Smooth muscle cell (in vitro differentiated cells): Measurements from ENCODE around the gene RFX2. TPM values are rescaled to one million over a fixed set of nuclear protein-coding genes. Genes with fewer than 3 reads are reported as not detected.

Source experiments
- DNase-seq: peaks from one replicate; lab custom pipeline; 2025; ENCODE audit not compliant: unreplicated experiment; lab: John Stamatoyannopoulos, UW
- H2AFZ ChIP-seq: fragments of 200-600 bp; sonication (generic); 2 replicates; pipeline ENCODE4 v1.6.0; 2016; ENCODE audit warnings: antibody characterized with exemption, low read depth, mild to moderate bottlenecking
- H3F3A ChIP-seq: fragments of 200-600 bp; sonication (generic); 2 replicates; pipeline ENCODE4 v1.6.0; 2017; ENCODE audit warnings: antibody characterized with exemption, low read depth
- H3K27ac ChIP-seq: fragments of 200-600 bp; sonication (generic); 2 replicates; pipeline ENCODE4 v1.5.1; 2016; ENCODE audit warnings: low read depth, mild to moderate bottlenecking
- H3K27me3 ChIP-seq: fragments of 200-600 bp; sonication (generic); 2 replicates; pipeline ENCODE4 v1.6.1; 2016; ENCODE audit warnings: low read depth, mild to moderate bottlenecking
- H3K36me3 ChIP-seq: fragments of 200-600 bp; sonication (generic); 2 replicates; pipeline ENCODE4 v1.5.1; 2016; ENCODE audit warnings: low read depth
- H3K4me1 ChIP-seq: fragments of 200-600 bp; sonication (generic); 2 replicates; pipeline ENCODE4 v1.5.1; 2016; ENCODE audit warnings: low read depth
- H3K4me2 ChIP-seq: fragments of 200-600 bp; sonication (generic); 2 replicates; pipeline ENCODE4 v1.6.0; 2016; ENCODE audit warnings: mild to moderate bottlenecking
- H3K4me3 ChIP-seq: fragments of 200-600 bp; sonication (generic); 2 replicates; pipeline ENCODE4 v1.5.1; 2016; ENCODE audit warnings: mild to moderate bottlenecking
- H3K79me2 ChIP-seq: fragments of 200-600 bp; sonication (generic); 2 replicates; pipeline ENCODE4 v1.6.0; 2016; ENCODE audit warnings: low read depth, mild to moderate bottlenecking
- H3K9ac ChIP-seq: fragments of 200-600 bp; sonication (generic); 2 replicates; pipeline ENCODE4 v1.6.0; 2016; ENCODE audit warnings: low read depth
- H3K9me3 ChIP-seq: fragments of 200-600 bp; sonication (generic); replicated peaks from 2 replicates; pipeline ENCODE4 v1.5.1; 2016; ENCODE audit warnings: low read depth
- H4K20me1 ChIP-seq: fragments of 200-600 bp; sonication (generic); 2 replicates; pipeline ENCODE4 v1.6.0; 2016; ENCODE audit warnings: low read depth
- WGBS: methylation state at CpG from one replicate; pipeline ENCODE4 v1.1.7; 2016; ENCODE audit warnings: low lambda C conversion rate; 5-methylcytosine and 5-hydroxymethylcytosine counted together
- polyA plus RNA-seq: library from polyadenylated mRNA; unstranded; fragments of >200 nt; fragmentation: Nextera tagmentation; extraction: Ambion mirVana; gene quantifications from 2 replicates; pipeline ENCODE4 v1.2.1, GENCODE V29; 2016
- total RNA-seq: library from RNA; depleted of rRNA; stranded (reverse); fragments of >200 nt; gene quantifications from 2 replicates; pipeline ENCODE4 v1.2.3, GENCODE V29; 2014
- TF ChIP-seq, protein P1 (sequence below): fragments of 200-600 bp; sonication (generic); IDR thresholded peaks from 2 replicates; pipeline ENCODE4 v1.5.1; 2017; ENCODE audit warnings: borderline replicate concordance, mild to moderate bottlenecking, antibody characterized with exemption; ENCODE audit not compliant: insufficient read depth, poor library complexity, severe bottlenecking

Gene RFX2
- total and polyA plus RNA-seq, 2 experiments from 2014 or later = 4.7 to 7.5 TPM

DNA sequence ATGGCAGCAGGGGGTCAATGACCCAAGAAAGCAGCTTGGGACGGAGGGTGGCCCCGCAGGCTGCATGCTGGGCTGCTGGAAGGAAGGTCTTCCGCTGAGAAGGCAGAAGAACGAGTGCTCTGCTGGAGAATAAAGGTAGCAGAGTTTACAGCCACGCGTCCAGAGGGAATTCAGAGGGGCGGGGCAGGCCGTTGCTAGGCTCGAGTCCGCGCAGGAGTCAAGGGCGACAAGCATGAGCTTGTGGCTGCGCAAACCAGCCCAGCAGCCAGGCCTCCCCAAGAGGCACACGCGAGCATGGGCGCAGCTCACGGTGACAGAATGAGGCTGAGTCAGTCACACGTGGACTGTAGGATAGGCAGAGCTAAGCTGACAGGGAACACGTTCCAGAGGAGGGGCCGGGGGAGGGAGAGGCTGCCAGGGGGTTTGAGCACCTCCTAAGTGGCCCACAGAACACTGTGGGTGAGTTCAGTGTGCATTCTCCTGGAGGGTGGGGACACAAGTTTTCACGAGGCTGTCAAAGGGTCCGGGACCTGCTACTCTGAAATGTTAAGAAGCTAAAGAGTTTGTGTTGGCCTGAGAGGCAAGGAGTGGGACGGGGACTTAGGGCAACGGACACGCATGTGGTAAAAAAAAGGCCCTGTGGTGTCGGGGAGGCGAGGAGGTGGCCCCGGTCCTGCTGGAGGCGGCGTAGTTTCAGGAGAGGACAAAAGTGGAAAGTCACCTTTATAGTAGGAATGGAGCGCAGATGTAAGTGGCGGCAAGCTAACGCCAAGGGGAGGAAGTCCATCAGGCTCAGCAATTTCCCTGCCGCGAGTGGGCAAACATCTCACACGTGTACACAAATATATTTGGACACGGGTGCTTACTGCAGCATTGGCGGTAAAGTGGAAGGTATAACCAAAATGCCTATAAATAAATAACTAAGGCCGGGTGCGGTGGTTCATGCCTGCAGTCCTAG is 17.7 kb downstream of the RFX2 start:
- Histone ChIP-seq H4K20me1 (no peaks in the 10 kb centered on the region), H3K79me2 (no peaks in the 10 kb centered on the region), H3K9me3 (no peaks in the 10 kb centered on the region), H3K9ac (peak overlapping the region; percentile 66), H3F3A (no peaks in the 10 kb centered on the region), H3K27me3 (no peaks in the 10 kb centered on the region), H3K4me1 (peaks cover 14% of the 10 kb centered on the region), H3K36me3 (no peaks in the 10 kb centered on the region), H3K4me2 (peak overlapping the region; percentile 83), H2AFZ (peak overlapping the region; percentile 35), H3K27ac (peak overlapping the region; percentile 87), H3K4me3 (peak overlapping the region; percentile 32)
- peak; percentile 57 for DNase-seq
- 45% methylated on average over 40 of the region's 40 CpGs for WGBS
- TF ChIP-seq, protein P1, sequence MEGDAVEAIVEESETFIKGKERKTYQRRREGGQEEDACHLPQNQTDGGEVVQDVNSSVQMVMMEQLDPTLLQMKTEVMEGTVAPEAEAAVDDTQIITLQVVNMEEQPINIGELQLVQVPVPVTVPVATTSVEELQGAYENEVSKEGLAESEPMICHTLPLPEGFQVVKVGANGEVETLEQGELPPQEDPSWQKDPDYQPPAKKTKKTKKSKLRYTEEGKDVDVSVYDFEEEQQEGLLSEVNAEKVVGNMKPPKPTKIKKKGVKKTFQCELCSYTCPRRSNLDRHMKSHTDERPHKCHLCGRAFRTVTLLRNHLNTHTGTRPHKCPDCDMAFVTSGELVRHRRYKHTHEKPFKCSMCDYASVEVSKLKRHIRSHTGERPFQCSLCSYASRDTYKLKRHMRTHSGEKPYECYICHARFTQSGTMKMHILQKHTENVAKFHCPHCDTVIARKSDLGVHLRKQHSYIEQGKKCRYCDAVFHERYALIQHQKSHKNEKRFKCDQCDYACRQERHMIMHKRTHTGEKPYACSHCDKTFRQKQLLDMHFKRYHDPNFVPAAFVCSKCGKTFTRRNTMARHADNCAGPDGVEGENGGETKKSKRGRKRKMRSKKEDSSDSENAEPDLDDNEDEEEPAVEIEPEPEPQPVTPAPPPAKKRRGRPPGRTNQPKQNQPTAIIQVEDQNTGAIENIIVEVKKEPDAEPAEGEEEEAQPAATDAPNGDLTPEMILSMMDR = no peak

DNA sequence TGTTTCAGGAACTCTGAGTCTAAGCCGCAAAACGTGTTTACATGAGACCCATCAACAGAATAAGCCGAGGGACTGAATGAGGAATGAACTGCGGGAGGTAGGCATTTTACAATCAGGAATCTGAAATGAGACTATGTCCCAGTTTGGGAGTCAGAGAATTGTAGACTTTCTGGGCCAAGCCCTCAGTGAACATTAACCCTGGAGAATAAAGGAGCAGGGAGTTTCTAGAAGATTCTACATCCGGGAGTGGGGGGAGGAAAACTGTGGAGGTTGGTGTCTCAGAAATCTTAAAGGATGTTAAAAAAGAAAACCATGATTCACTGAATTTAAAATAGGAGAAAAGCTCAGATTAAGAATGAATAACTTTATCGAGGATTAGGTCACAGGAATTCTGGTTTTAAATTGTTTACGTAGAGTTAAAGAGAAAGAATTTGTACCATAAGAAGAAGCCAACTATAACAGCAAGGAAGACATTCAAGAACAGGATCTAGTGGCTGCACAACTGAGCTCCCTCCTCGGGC is 18.5 kb downstream of the RFX2 start:
- H3K4me3 ChIP-seq = peak overlapping the region; percentile 32
- H3K4me1 ChIP-seq = peaks cover 22% of the 10 kb centered on the region
- H3K9me3 ChIP-seq = no peaks in the 10 kb centered on the region
- H3K9ac ChIP-seq = peak overlapping the region; percentile 66
- no peaks in the 10 kb centered on the region for H3K36me3 ChIP-seq
- no peaks in the 10 kb centered on the region for H3K27me3 ChIP-seq
- WGBS = 46% methylated on average over 8 of the region's 8 CpGs
- H4K20me1 ChIP-seq = no peaks in the 10 kb centered on the region
- peak overlapping the region; percentile 87 for H3K27ac ChIP-seq
- H2AFZ ChIP-seq = peak overlapping the region; percentile 35
- no peaks in the 10 kb centered on the region for H3F3A ChIP-seq
- no peak for DNase-seq
- peak overlapping the region; percentile 83 for H3K4me2 ChIP-seq
- TF ChIP-seq, protein P1 = no peak
- no peaks in the 10 kb centered on the region for H3K79me2 ChIP-seq

DNA sequence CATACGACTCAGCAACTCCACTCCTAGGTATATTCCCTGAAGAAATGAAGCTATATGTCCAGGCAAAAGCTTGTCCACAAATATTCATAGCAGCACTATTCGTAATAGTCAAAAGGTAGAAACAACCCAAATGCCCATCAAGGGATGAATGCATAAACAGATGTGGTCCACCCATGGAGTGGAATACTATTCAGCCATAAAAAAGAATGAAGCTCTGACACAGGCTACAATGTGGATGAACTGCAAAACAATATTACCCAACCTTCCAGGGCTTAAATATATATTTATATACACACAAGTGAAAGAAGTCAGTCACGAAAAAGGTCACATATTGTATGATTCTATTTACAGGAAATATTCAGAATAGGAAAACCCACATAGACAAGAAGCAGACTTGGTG is 19.7 kb downstream of the RFX2 start:
- no peak overlapping the region for H3K9ac ChIP-seq

More for the DNA sequence above, 19.7 kb downstream of the RFX2 start:
- TF ChIP-seq, protein P1 = no peak
- Histone ChIP-seq H3K79me2 (no peaks in the 10 kb centered on the region), H3K4me2 (no peak overlapping the region), H3K27ac (no peak overlapping the region), H3F3A (peaks cover 6% of the 10 kb centered on the region), H2AFZ (no peak overlapping the region), H3K27me3 (no peaks in the 10 kb centered on the region), H4K20me1 (no peaks in the 10 kb centered on the region), H3K36me3 (no peaks in the 10 kb centered on the region), H3K4me3 (no peak overlapping the region), H3K9me3 (no peaks in the 10 kb centered on the region), H3K4me1 (peaks cover 24% of the 10 kb centered on the region)
- DNase-seq = no peak
- 92% methylated on average over 3 of the region's 3 CpGs for WGBS
